HCT116 (cell line): ENCODE results near the gene MAP3K9. TPM values are rescaled to one million over a fixed set of nuclear protein-coding genes. Genes with fewer than 3 reads are reported as not detected.

Experiments used
- ATAC-seq: fragments of 200-7000 bp; cut with Tn5 transposase; 2 replicates; pipeline ENCODE4 v1.9.1; 2020; ENCODE audit warnings: mild to moderate bottlenecking, moderate library complexity
- BruUV-seq: library from RNA; stranded (reverse); fragments of 400-500 nt; replicated peaks from 2 replicates; lab custom pipeline; 2021; lab: Mats Ljungman, UMichigan
- CTCF ChIA-PET: fragments of 300-600 bp; sonication (Branson Sonifier 250); formaldehyde crosslinking; loops from one replicate; lab custom pipeline; 2021; ENCODE audit warnings: antibody characterized with exemption; lab: Charles Lee
- POLR2A ChIA-PET: fragments of 300-600, 350-600 bp; sonication (Branson Sonifier 250); formaldehyde crosslinking; loops from one replicate; lab custom pipeline; 2021; ENCODE audit warnings: antibody characterized with exemption; lab: Charles Lee
- RAD21 ChIA-PET, 2 experiments: fragments of 300-600 bp; sonication (Branson Sonifier 250); formaldehyde crosslinking; loops; one replicate each; lab custom pipeline; 2023; ENCODE audit warnings: low total read pairs in 2 of 2; ENCODE audit not compliant: uncharacterized antibody in 2 of 2, unreplicated experiment in 2 of 2, low non-redundant PET in 1 of 2; lab: Charles Lee
- DNase-seq: peaks from one replicate; pipeline ENCODE4 v3.0.0-alpha.2; 2010; ENCODE audit warnings: low read depth, low spot score
- H2AFZ ChIP-seq: fragments of 200-600 bp; shearing (Covaris generic), sonication (generic); 2 replicates; pipeline ENCODE4 v1.6.1; 2017; ENCODE audit warnings: low read depth, mixed run types, mixed read lengths, antibody characterized with exemption, low read length; ENCODE audit not compliant: poor library complexity, severe bottlenecking
- H3K27ac ChIP-seq: 2 replicates; pipeline ENCODE4 v1.5.1; 2012; ENCODE audit warnings: low read depth, low read length
- H3K27me3 ChIP-seq: fragments of 200-600 bp; sonication (generic); 2 replicates; pipeline ENCODE4 v1.6.1; 2016; ENCODE audit warnings: mixed run types, low read length, mixed read lengths; ENCODE audit not compliant: insufficient read depth
- H3K36me3 ChIP-seq, 2 experiments: fragments of 200-500 bp in 1 of 2; fragments of 200-600 bp in 1 of 2; sonication (Bioruptor generic) in 1 of 2; sonication (generic) in 1 of 2; 2 replicates each; pipeline versions ENCODE4 v1.5.1 to v1.6.1; 2014 to 2016; ENCODE audit warnings: low read length in 2 of 2, inconsistent platforms in 1 of 2, mixed read lengths in 1 of 2, mixed run types in 1 of 2; ENCODE audit not compliant: insufficient read depth in 2 of 2, control insufficient read depth in 1 of 2
- H3K4me1 ChIP-seq, 2 experiments: fragments of 200-600 bp in 1 of 2; sonication (generic) in 1 of 2; 2 replicates each; pipeline versions ENCODE4 v1.5.1 to v1.6.1; 2012 to 2017; ENCODE audit warnings: low read length in 2 of 2, inconsistent platforms in 1 of 2, mild to moderate bottlenecking in 1 of 2, mixed read lengths in 1 of 2, mixed run types in 1 of 2, moderate library complexity in 1 of 2; ENCODE audit not compliant: insufficient read depth in 2 of 2, control insufficient read depth in 1 of 2
- H3K4me2 ChIP-seq: fragments of 200-600 bp; sonication (generic); 2 replicates; pipeline ENCODE4 v1.6.1; 2017; ENCODE audit warnings: mixed run types, low read length, mixed read lengths
- H3K4me3 ChIP-seq, 2 experiments: fragments of 200-600 bp in 1 of 2; sonication (generic) in 1 of 2; replicated peaks in 1 of 2; 2 replicates each; pipeline ENCODE4 v1.5.1; 2011 to 2016; ENCODE audit warnings: low read length in 2 of 2, control low read depth in 1 of 2, low read depth in 1 of 2, mild to moderate bottlenecking in 1 of 2, mixed read lengths in 1 of 2, mixed run types in 1 of 2
- H3K79me2 ChIP-seq: fragments of 200-600 bp; sonication (generic); 2 replicates; pipeline ENCODE4 v1.6.1; 2017; ENCODE audit warnings: mild to moderate bottlenecking, mixed run types, low read length, moderate library complexity, mixed read lengths; ENCODE audit not compliant: insufficient read depth
- H3K9ac ChIP-seq: fragments of 200-600 bp; sonication (generic); 2 replicates; pipeline ENCODE4 v1.6.1; 2016; ENCODE audit warnings: low read length, mixed read lengths
- H3K9me2 ChIP-seq: fragments of 200-600 bp; sonication (generic), shearing (Covaris generic); 2 replicates; pipeline ENCODE4 v1.6.1; 2017; ENCODE audit warnings: mixed run types, mild to moderate bottlenecking, moderate library complexity; ENCODE audit not compliant: insufficient read depth
- H3K9me3 ChIP-seq, 2 experiments: fragments of 200-500 bp in 1 of 2; fragments of 200-600 bp in 1 of 2; sonication (Bioruptor generic) in 1 of 2; sonication (generic) in 1 of 2; 2 replicates each; pipeline ENCODE4 v1.6.1; 2014 to 2017; ENCODE audit warnings: low read length in 2 of 2, mixed read lengths in 2 of 2, inconsistent platforms in 1 of 2, low read depth in 1 of 2, mild to moderate bottlenecking in 1 of 2, mixed run types in 1 of 2, moderate library complexity in 1 of 2; ENCODE audit not compliant: control insufficient read depth in 1 of 2, insufficient read depth in 1 of 2
- H4K20me1 ChIP-seq: fragments of 200-600 bp; sonication (generic), shearing (Covaris generic); 2 replicates; pipeline ENCODE4 v1.6.1; 2017; ENCODE audit warnings: mixed run types, mild to moderate bottlenecking, moderate library complexity; ENCODE audit not compliant: insufficient read depth
- CBX3 ChIP-seq: IDR thresholded peaks from 2 replicates; pipeline ENCODE4 v1.6.1; 2012; ENCODE audit warnings: low read depth
- CEBPB ChIP-seq: IDR thresholded peaks from 2 replicates; pipeline ENCODE4 v1.6.1; 2012; ENCODE audit warnings: low read depth
- EGR1 ChIP-seq: IDR thresholded peaks from 2 replicates; pipeline ENCODE4 v1.6.1; 2012; ENCODE audit warnings: low read depth
- ELF1 ChIP-seq: IDR thresholded peaks from 2 replicates; pipeline ENCODE4 v1.6.1; 2012; ENCODE audit warnings: low read depth, borderline replicate concordance
- EZH2phosphoT487 ChIP-seq: fragments of 200-600 bp; IDR thresholded peaks from 2 replicates; pipeline ENCODE4 v1.6.1; 2018; ENCODE audit warnings: antibody characterized with exemption, borderline replicate concordance
- JUND ChIP-seq: IDR thresholded peaks from 2 replicates; pipeline ENCODE4 v1.6.1; 2012
- POLR2A ChIP-seq: IDR thresholded peaks from 2 replicates; pipeline ENCODE4 v1.7.0; 2011; ENCODE audit warnings: borderline replicate concordance; ENCODE audit not compliant: insufficient read depth, insufficient read length; ENCODE audit errors: extremely low read depth
- POLR2AphosphoS5 ChIP-seq: IDR thresholded peaks from 2 replicates; pipeline ENCODE4 v1.6.1; 2011; ENCODE audit warnings: mild to moderate bottlenecking, low read depth, low read length, moderate library complexity
- RAD21 ChIP-seq: IDR thresholded peaks from 2 replicates; pipeline ENCODE4 v1.6.1; 2012; ENCODE audit warnings: low read depth, mild to moderate bottlenecking
- SIN3A ChIP-seq: IDR thresholded peaks from 2 replicates; pipeline ENCODE4 v1.6.1; 2012; ENCODE audit warnings: low read depth
- SP1 ChIP-seq: IDR thresholded peaks from 2 replicates; pipeline ENCODE4 v1.6.1; 2012; ENCODE audit warnings: low read depth
- SRF ChIP-seq: IDR thresholded peaks from 2 replicates; pipeline ENCODE4 v1.6.1; 2012; ENCODE audit warnings: low read depth
- ZFX ChIP-seq: fragments of 450-650 bp; IDR thresholded peaks from 2 replicates; pipeline ENCODE4 v1.6.1; 2017
- intact Hi-C: fragments of 100-400 bp; cut with micrococcal nuclease; formaldehyde crosslinking; loops from 2 replicates; pipeline ENCODE4 v1.10.0; 2022
- total RNA-seq: library from RNA; stranded (reverse); gene quantifications from one replicate; pipeline ENCODE4 v1.2.1, GENCODE V29; 2021; ENCODE audit not compliant: unreplicated experiment
- TF ChIP-seq, protein P1 (sequence below): IDR thresholded peaks from 2 replicates; pipeline ENCODE4 v1.6.1; 2012
- TF ChIP-seq, protein P2 (sequence below): IDR thresholded peaks from 2 replicates; pipeline ENCODE4 v1.6.1; 2012
- TF ChIP-seq, protein P3 (sequence below): IDR thresholded peaks from 2 replicates; pipeline ENCODE4 v1.6.1; 2012; ENCODE audit warnings: low read depth
- TF ChIP-seq, protein P4 (sequence below), 3 experiments: fragments of 200-600 bp in 1 of 3; sonication (generic) in 1 of 3; IDR thresholded peaks in 2 of 3; conservative IDR thresholded peaks in 1 of 3; 2 replicates each; pipeline ENCODE4 v1.5.1; 2012 to 2017; ENCODE audit warnings: low read depth in 2 of 3, low read length in 2 of 3, antibody characterized with exemption in 1 of 3, borderline replicate concordance in 1 of 3, control low read depth in 1 of 3, mild to moderate bottlenecking in 1 of 3, mixed read lengths in 1 of 3, mixed run types in 1 of 3, moderate library complexity in 1 of 3; ENCODE audit not compliant: insufficient read depth in 1 of 3

The MAP3K9 gene
- total RNA-seq, 1 experiment from 2014 or later = 11.7 TPM

DNA sequence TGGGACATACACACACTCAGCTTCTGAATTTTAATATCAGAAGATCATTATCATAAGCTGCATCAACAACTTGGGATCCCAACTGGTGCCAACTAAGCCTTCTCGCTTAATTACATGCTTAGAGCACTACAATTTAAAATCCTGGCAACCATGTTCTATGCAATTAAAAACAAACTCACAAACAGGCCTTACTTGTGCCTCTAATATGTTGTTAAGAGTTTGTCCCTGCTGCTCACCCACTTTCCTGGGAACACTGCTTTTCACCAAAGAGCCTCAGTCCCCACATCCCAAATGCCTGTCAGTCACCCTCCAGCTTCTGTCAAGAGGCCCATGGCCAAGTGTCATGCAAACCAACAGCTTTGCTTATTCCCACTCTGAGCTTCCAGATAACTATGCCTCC lies 97.9 kb downstream of the MAP3K9 start:
- Histone ChIP-seq H3K4me1 (peaks cover 10 to 19% of the 10 kb centered on the region in 2 experiments; a peak in 3 of 4 replicates), H3K9me3 (no peaks in the 10 kb centered on the region), H3K9me2 (no peaks in the 10 kb centered on the region), H3K27ac (no peak overlapping the region), H3K4me3 (no peak overlapping the region), H2AFZ (no peak overlapping the region), H3K9ac (no peak overlapping the region), H4K20me1 (no peaks in the 10 kb centered on the region), H3K79me2 (no peaks in the 10 kb centered on the region), H3K27me3 (no peaks in the 10 kb centered on the region), H3K36me3 (no peaks in the 10 kb centered on the region), H3K4me2 (no peak overlapping the region)
- no TSS peak for BruUV-seq
- ATAC-seq = no peak
- ChIA-PET POLR2A (no interaction called here), CTCF (no interaction called here), RAD21 (no interaction called here)
- no peak for DNase-seq
- TF ChIP-seq, protein P1, sequence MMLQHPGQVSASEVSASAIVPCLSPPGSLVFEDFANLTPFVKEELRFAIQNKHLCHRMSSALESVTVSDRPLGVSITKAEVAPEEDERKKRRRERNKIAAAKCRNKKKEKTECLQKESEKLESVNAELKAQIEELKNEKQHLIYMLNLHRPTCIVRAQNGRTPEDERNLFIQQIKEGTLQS = no peak
- no peak for TF ChIP-seq SRF
- TF ChIP-seq RAD21 = no peak
- TF ChIP-seq, protein P2, sequence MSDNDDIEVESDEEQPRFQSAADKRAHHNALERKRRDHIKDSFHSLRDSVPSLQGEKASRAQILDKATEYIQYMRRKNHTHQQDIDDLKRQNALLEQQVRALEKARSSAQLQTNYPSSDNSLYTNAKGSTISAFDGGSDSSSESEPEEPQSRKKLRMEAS = no peak
- no peak for TF ChIP-seq ZFX
- TF ChIP-seq ELF1 = no peak
- TF ChIP-seq JUND = no peak
- TF ChIP-seq POLR2A = no peak
- TF ChIP-seq EGR1 = no peak
- TF ChIP-seq, protein P3, sequence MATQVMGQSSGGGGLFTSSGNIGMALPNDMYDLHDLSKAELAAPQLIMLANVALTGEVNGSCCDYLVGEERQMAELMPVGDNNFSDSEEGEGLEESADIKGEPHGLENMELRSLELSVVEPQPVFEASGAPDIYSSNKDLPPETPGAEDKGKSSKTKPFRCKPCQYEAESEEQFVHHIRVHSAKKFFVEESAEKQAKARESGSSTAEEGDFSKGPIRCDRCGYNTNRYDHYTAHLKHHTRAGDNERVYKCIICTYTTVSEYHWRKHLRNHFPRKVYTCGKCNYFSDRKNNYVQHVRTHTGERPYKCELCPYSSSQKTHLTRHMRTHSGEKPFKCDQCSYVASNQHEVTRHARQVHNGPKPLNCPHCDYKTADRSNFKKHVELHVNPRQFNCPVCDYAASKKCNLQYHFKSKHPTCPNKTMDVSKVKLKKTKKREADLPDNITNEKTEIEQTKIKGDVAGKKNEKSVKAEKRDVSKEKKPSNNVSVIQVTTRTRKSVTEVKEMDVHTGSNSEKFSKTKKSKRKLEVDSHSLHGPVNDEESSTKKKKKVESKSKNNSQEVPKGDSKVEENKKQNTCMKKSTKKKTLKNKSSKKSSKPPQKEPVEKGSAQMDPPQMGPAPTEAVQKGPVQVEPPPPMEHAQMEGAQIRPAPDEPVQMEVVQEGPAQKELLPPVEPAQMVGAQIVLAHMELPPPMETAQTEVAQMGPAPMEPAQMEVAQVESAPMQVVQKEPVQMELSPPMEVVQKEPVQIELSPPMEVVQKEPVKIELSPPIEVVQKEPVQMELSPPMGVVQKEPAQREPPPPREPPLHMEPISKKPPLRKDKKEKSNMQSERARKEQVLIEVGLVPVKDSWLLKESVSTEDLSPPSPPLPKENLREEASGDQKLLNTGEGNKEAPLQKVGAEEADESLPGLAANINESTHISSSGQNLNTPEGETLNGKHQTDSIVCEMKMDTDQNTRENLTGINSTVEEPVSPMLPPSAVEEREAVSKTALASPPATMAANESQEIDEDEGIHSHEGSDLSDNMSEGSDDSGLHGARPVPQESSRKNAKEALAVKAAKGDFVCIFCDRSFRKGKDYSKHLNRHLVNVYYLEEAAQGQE = no peak
- TF ChIP-seq POLR2AphosphoS5 = no peak
- no peak for TF ChIP-seq EZH2phosphoT487
- TF ChIP-seq, protein P4, sequence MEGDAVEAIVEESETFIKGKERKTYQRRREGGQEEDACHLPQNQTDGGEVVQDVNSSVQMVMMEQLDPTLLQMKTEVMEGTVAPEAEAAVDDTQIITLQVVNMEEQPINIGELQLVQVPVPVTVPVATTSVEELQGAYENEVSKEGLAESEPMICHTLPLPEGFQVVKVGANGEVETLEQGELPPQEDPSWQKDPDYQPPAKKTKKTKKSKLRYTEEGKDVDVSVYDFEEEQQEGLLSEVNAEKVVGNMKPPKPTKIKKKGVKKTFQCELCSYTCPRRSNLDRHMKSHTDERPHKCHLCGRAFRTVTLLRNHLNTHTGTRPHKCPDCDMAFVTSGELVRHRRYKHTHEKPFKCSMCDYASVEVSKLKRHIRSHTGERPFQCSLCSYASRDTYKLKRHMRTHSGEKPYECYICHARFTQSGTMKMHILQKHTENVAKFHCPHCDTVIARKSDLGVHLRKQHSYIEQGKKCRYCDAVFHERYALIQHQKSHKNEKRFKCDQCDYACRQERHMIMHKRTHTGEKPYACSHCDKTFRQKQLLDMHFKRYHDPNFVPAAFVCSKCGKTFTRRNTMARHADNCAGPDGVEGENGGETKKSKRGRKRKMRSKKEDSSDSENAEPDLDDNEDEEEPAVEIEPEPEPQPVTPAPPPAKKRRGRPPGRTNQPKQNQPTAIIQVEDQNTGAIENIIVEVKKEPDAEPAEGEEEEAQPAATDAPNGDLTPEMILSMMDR (IDR thresholded peaks at IDR 0.05 in 2 of 3, conservative IDR thresholded peaks at IDR 0.05 in 1 of 3; ENCODE audit: borderline replicate concordance in 1 of 3, insufficient read depth in 1 of 3, low read depth in 2 of 3, low read length in 2 of 3) = no peak
- TF ChIP-seq SIN3A = no peak
- no peak for TF ChIP-seq CBX3
- TF ChIP-seq SP1 = no peak
- no peak for TF ChIP-seq CEBPB
- intact Hi-C loops = loop anchor here (10.0 kb wide), 1 partner anchor 243 kb away; no protein-coding TSS in a partner anchor
